Urinary bladder (tissue), 4 donors: ENCODE results near the gene EPB41L5. TPM values are rescaled to one million over a fixed set of nuclear protein-coding genes. Genes with fewer than 3 reads are reported as not detected.
"Not testable (repeated sequence)": the region's sequence is repeated elsewhere in the genome, so short reads cannot be mapped to it uniquely, and the experiment has no call there.

Experiments
- DNase-seq: peaks from one replicate; pipeline ENCODE4 v3.0.0-alpha.2; 2015; ENCODE audit errors: extremely low spot score
- H3K27ac ChIP-seq: one replicate; pipeline ENCODE4 v1.5.1; 2013; ENCODE audit warnings: low read depth, mild to moderate bottlenecking, moderate library complexity
- H3K36me3 ChIP-seq: one replicate; pipeline ENCODE4 v1.6.1; 2013; ENCODE audit warnings: mild to moderate bottlenecking, moderate library complexity; ENCODE audit not compliant: insufficient read depth
- H3K4me1 ChIP-seq: one replicate; pipeline ENCODE4 v1.6.1; 2013; ENCODE audit warnings: mild to moderate bottlenecking, moderate library complexity; ENCODE audit not compliant: insufficient read depth
- H3K4me3 ChIP-seq: one replicate; pipeline ENCODE4 v1.5.1; 2013; ENCODE audit warnings: low read depth, low read length
- WGBS: extraction: QIAGEN DNeasy Blood & Tissue Kit; methylation state at CpG from one replicate; pipeline ENCODE4 v1.1.7; 2013; 5-methylcytosine and 5-hydroxymethylcytosine counted together
- polyA plus RNA-seq: library from polyadenylated mRNA; stranded (reverse); fragments of 200-250 nt; gene quantifications from one replicate; pipeline ENCODE4 v1.2.3, GENCODE V29; 2013
- total RNA-seq: library from RNA; depleted of rRNA; stranded (reverse); fragments of >200 nt; gene quantifications from one replicate; pipeline ENCODE4 v1.2.3, GENCODE V29; 2014
- donor health status: healthy with polysubstance abuse.
- donor health status: healthy.

Gene EPB41L5
- 48.3 TPM for total RNA-seq
- 10.3 TPM for polyA plus RNA-seq

- no peaks in the 10 kb centered on the region for H3K36me3 ChIP-seq
- peak; percentile 76 for DNase-seq
- under 1% methylated on average over 104 of the region's 104 CpGs for WGBS
- H3K4me3 ChIP-seq, result peak within 1 kb of the TSS; percentile 93
- H3K4me1 ChIP-seq, result peaks cover 2% of the 10 kb centered on the region
- H3K27ac ChIP-seq, result peak within 1 kb of the TSS; percentile 82
These were observed at the start of gene EPB41L5 for GRCh38 chr2:120012771-120013596. Gene EPB41L5 (plus strand): TSS chr2:120013077. CDS start chr2:120019085, 6,008 bp downstream.

- Histone ChIP-seq H3K4me3 (no peak overlapping the region), H3K36me3 (no peaks in the 10 kb centered on the region), H3K27ac (no peak overlapping the region), H3K4me1 (no peaks in the 10 kb centered on the region)
- DNase-seq, result no peak
These were observed 31.0 kb upstream of the EPB41L5 start for GRCh38 chr2:119981896-119982295.

- DNase-seq, result no peak
- Histone ChIP-seq H3K4me3 (no peak overlapping the region), H3K27ac (no peak overlapping the region), H3K4me1 (no peaks in the 10 kb centered on the region), H3K36me3 (no peaks in the 10 kb centered on the region)
- WGBS, result 74% methylated on average over 2 of the region's 2 CpGs
These were observed 30.4 kb upstream of the EPB41L5 start for GRCh38 chr2:119982506-119982905.

GRCh38 chr2:119983108-119983507 lies 29.8 kb upstream of the EPB41L5 start:
- no peak overlapping the region for H3K27ac ChIP-seq
- WGBS, result 97% methylated on average over 3 of the region's 3 CpGs
- H3K4me1 ChIP-seq, result no peaks in the 10 kb centered on the region
- H3K36me3 ChIP-seq, result no peaks in the 10 kb centered on the region
- no peak for DNase-seq
- no peak overlapping the region for H3K4me3 ChIP-seq

GRCh38 chr2:119996148-119996547 lies 16.7 kb upstream of the EPB41L5 start:
- no peak for DNase-seq
- 77% methylated on average over 3 of the region's 3 CpGs for WGBS
- H3K4me3 ChIP-seq, result no peak overlapping the region
- H3K4me1 ChIP-seq, result no peaks in the 10 kb centered on the region
- no peaks in the 10 kb centered on the region for H3K36me3 ChIP-seq
- H3K27ac ChIP-seq, result no peak overlapping the region

- not testable (repeated sequence) for DNase-seq, H3K4me3 ChIP-seq, H3K4me1 ChIP-seq, H3K27ac ChIP-seq, H3K36me3 ChIP-seq
- WGBS, result 92% methylated on average over 55 of the region's 55 CpGs
These were observed 15.7 kb upstream of the EPB41L5 start for GRCh38 chr2:119996896-119997891.

- H3K36me3 ChIP-seq, result no peaks in the 10 kb centered on the region
- DNase-seq, result no peak
- H3K4me1 ChIP-seq, result no peaks in the 10 kb centered on the region
- no peak overlapping the region for H3K4me3 ChIP-seq
- H3K27ac ChIP-seq, result no peak overlapping the region
- 78% methylated on average over 1 of the region's 1 CpG for WGBS
These were observed 11.4 kb upstream of the EPB41L5 start for GRCh38 chr2:120001471-120001870.

GRCh38 chr2:120004254-120004653 lies 8.6 kb upstream of the EPB41L5 start:
- DNase-seq, result no peak
- H3K36me3 ChIP-seq, result no peaks in the 10 kb centered on the region
- H3K27ac ChIP-seq, result no peak overlapping the region
- H3K4me3 ChIP-seq, result no peak overlapping the region
- H3K4me1 ChIP-seq, result no peaks in the 10 kb centered on the region

GRCh38 chr2:120005834-120006521 lies 6.9 kb upstream of the EPB41L5 start:
- no peak for DNase-seq
- H3K4me3 ChIP-seq, result no peak overlapping the region
- no peaks in the 10 kb centered on the region for H3K36me3 ChIP-seq
- no peak overlapping the region for H3K27ac ChIP-seq
- no peaks in the 10 kb centered on the region for H3K4me1 ChIP-seq
- WGBS, result 93% methylated on average over 11 of the region's 11 CpGs

GRCh38 chr2:120007851-120008250 lies 5.0 kb upstream of the EPB41L5 start:
- Histone ChIP-seq H3K4me1 (no peaks in the 10 kb centered on the region), H3K4me3 (no peak overlapping the region), H3K27ac (no peak overlapping the region), H3K36me3 (no peaks in the 10 kb centered on the region)
- WGBS, result 94% methylated on average over 4 of the region's 4 CpGs
- DNase-seq, result no peak

- peak overlapping the region; percentile 93 for H3K4me3 ChIP-seq
- no peak for DNase-seq
- H3K36me3 ChIP-seq, result no peaks in the 10 kb centered on the region
- no peak overlapping the region for H3K27ac ChIP-seq
- WGBS, result 20% methylated on average over 8 of the region's 8 CpGs
- H3K4me1 ChIP-seq, result peaks cover 2% of the 10 kb centered on the region
These were observed 514 bp upstream of the EPB41L5 start for GRCh38 chr2:120012363-120012762.

- WGBS, result 21% methylated on average over 17 of the region's 17 CpGs
- Histone ChIP-seq H3K27ac (no peak overlapping the region), H3K4me1 (peaks cover 2% of the 10 kb centered on the region), H3K4me3 (peak overlapping the region; percentile 93), H3K36me3 (no peaks in the 10 kb centered on the region)
- no peak for DNase-seq
These were observed 833 bp downstream of the EPB41L5 start for GRCh38 chr2:120013597-120014223.
